MM.1S (cell line): ENCODE measurements around the gene KCNG2.

Experiments
- DNase-seq: peaks from one replicate; pipeline ENCODE4 v3.0.0-alpha.2; 2015
- H2AFZ ChIP-seq: fragments of 300-600 bp; sonication (generic); 2 replicates; pipeline ENCODE4 v1.6.0; 2016; ENCODE audit warnings: antibody characterized with exemption, low read length
- H3F3A ChIP-seq: fragments of 300-600 bp; sonication (generic); 2 replicates; pipeline ENCODE4 v1.6.1; 2016; ENCODE audit warnings: mild to moderate bottlenecking, antibody characterized with exemption, low read length, moderate library complexity, mixed read lengths; ENCODE audit not compliant: insufficient read depth
- H3K27ac ChIP-seq: fragments of 300-600 bp; sonication (generic); 2 replicates; pipeline ENCODE4 v1.5.1; 2016; ENCODE audit warnings: mild to moderate bottlenecking, low read length
- H3K27me3 ChIP-seq: fragments of 300-600 bp; sonication (generic); replicated peaks from 2 replicates; pipeline ENCODE4 v1.6.0; 2016; ENCODE audit warnings: low read length; ENCODE audit not compliant: insufficient read depth
- H3K36me3 ChIP-seq: fragments of 300-600 bp; sonication (generic); replicated peaks from 2 replicates; pipeline ENCODE4 v1.6.1; 2016; ENCODE audit warnings: mild to moderate bottlenecking, low read length, mixed read lengths; ENCODE audit not compliant: insufficient read depth
- H3K4me1 ChIP-seq: fragments of 300-600 bp; sonication (generic); 2 replicates; pipeline ENCODE4 v1.6.1; 2016; ENCODE audit warnings: low read length, mixed read lengths
- H3K4me2 ChIP-seq: fragments of 300-600 bp; sonication (generic); 2 replicates; pipeline ENCODE4 v1.6.0; 2016; ENCODE audit warnings: low read depth, low read length
- H3K4me3 ChIP-seq: fragments of 300-600 bp; sonication (generic); 2 replicates; pipeline ENCODE4 v1.5.1; 2016; ENCODE audit warnings: low read length, mixed read lengths
- H3K79me2 ChIP-seq: fragments of 300-600 bp; sonication (generic); 2 replicates; pipeline ENCODE4 v1.6.1; 2016; ENCODE audit warnings: mixed run types, low read length, mixed read lengths
- H3K9ac ChIP-seq: fragments of 300-600 bp; sonication (generic); 2 replicates; pipeline ENCODE4 v1.6.1; 2016; ENCODE audit warnings: low read length, mixed read lengths
- H3K9me2 ChIP-seq: fragments of 300-600 bp; sonication (generic); replicated peaks from 2 replicates; pipeline ENCODE4 v1.6.1; 2016; ENCODE audit warnings: mild to moderate bottlenecking, low read length, mixed read lengths; ENCODE audit not compliant: insufficient read depth
- H3K9me3 ChIP-seq: fragments of 300-600 bp; sonication (generic); replicated peaks from 2 replicates; pipeline ENCODE4 v1.6.1; 2016; ENCODE audit warnings: mild to moderate bottlenecking, low read length, mixed read lengths; ENCODE audit not compliant: insufficient read depth
- H4K20me1 ChIP-seq: fragments of 300-600 bp; sonication (generic); 2 replicates; pipeline ENCODE4 v1.6.1; 2016; ENCODE audit warnings: mild to moderate bottlenecking, low read length, moderate library complexity, mixed read lengths; ENCODE audit not compliant: insufficient read depth
- EZH2 ChIP-seq: fragments of 300-600 bp; sonication (generic); optimal IDR thresholded peaks from 2 replicates; pipeline ENCODE3; 2017; ENCODE audit warnings: low read depth, mild to moderate bottlenecking, antibody characterized with exemption, low read length, mixed read lengths
- EZH2phosphoT487 ChIP-seq: fragments of 300-600 bp; sonication (generic); IDR thresholded peaks from 2 replicates; pipeline ENCODE4 v1.6.1; 2018; ENCODE audit warnings: antibody characterized with exemption, low read length
- TF ChIP-seq, protein P1 (sequence below): fragments of 300-600 bp; sonication (generic); IDR thresholded peaks from 2 replicates; pipeline ENCODE4 v1.5.1; 2016; ENCODE audit warnings: antibody characterized with exemption, low read length, mixed read lengths

KCNG2 gene

DNA sequence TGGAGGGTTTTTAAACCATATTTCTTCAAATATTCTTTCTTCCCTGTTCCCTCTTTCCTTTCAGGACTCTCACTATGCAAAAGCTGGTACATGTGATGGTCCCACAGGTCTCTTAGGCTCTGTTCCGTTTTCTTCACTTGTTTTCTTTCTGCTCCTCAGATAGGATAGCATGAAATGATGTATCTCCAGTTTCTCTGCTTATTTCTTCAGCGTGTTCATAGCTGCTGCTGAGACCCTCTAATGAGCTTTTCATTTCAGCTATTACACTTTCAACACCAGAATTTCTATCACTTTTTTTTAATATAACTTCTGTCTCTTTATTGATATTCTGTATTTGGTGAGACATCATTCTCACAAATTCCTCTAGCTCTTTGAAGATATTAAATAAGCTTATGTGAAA lies 63.9 kb downstream of the KCNG2 start:
- Histone ChIP-seq H3K4me2 (no peak overlapping the region), H3K79me2 (no peaks in the 10 kb centered on the region), H3K36me3 (no peaks in the 10 kb centered on the region), H3K27ac (no peak overlapping the region), H3K9ac (no peak overlapping the region), H3K9me2 (no peaks in the 10 kb centered on the region), H2AFZ (no peak overlapping the region), H3F3A (no peaks in the 10 kb centered on the region), H3K27me3 (no peaks in the 10 kb centered on the region; the same call in 1 of the 2 replicates), H4K20me1 (no peaks in the 10 kb centered on the region), H3K4me1 (no peaks in the 10 kb centered on the region), H3K4me3 (no peak overlapping the region), H3K9me3 (no peaks in the 10 kb centered on the region)
- TF ChIP-seq EZH2phosphoT487 (no peak), EZH2 (no peak)
- TF ChIP-seq, protein P1, sequence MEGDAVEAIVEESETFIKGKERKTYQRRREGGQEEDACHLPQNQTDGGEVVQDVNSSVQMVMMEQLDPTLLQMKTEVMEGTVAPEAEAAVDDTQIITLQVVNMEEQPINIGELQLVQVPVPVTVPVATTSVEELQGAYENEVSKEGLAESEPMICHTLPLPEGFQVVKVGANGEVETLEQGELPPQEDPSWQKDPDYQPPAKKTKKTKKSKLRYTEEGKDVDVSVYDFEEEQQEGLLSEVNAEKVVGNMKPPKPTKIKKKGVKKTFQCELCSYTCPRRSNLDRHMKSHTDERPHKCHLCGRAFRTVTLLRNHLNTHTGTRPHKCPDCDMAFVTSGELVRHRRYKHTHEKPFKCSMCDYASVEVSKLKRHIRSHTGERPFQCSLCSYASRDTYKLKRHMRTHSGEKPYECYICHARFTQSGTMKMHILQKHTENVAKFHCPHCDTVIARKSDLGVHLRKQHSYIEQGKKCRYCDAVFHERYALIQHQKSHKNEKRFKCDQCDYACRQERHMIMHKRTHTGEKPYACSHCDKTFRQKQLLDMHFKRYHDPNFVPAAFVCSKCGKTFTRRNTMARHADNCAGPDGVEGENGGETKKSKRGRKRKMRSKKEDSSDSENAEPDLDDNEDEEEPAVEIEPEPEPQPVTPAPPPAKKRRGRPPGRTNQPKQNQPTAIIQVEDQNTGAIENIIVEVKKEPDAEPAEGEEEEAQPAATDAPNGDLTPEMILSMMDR: no peak
- DNase-seq: no peak

DNA sequence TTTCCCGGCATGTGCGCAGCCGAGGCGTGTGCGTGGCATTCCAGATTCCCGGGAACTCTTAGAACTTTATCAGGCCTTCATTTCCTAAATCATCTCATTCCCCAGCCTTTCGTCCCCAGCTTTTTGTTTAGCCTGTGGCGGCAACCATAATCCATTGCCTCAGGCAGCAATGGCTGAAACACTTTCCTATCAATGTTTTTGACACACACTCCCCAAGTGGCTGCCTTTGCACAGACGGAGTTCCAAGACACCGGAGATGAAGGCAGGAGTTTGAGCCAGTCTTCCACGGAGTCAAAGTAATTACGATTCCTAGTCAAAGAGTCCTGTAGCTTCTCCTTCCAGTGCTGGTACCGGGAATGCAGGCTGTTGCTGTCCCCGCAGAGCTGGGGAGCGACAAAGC lies 64.8 kb downstream of the KCNG2 start:
- Histone ChIP-seq H3K9me3 (no peaks in the 10 kb centered on the region), H3K4me1 (no peaks in the 10 kb centered on the region), H3K4me2 (no peak overlapping the region), H3K27ac (no peak overlapping the region), H2AFZ (no peak overlapping the region), H4K20me1 (no peaks in the 10 kb centered on the region), H3F3A (no peaks in the 10 kb centered on the region), H3K9ac (no peak overlapping the region), H3K9me2 (no peaks in the 10 kb centered on the region), H3K4me3 (no peak overlapping the region), H3K79me2 (no peaks in the 10 kb centered on the region), H3K36me3 (no peaks in the 10 kb centered on the region), H3K27me3 (no peaks in the 10 kb centered on the region; the same call in 1 of the 2 replicates)
- no peak for DNase-seq
- TF ChIP-seq EZH2 (no peak), EZH2phosphoT487 (no peak)
- TF ChIP-seq, protein P1: no peak

DNA sequence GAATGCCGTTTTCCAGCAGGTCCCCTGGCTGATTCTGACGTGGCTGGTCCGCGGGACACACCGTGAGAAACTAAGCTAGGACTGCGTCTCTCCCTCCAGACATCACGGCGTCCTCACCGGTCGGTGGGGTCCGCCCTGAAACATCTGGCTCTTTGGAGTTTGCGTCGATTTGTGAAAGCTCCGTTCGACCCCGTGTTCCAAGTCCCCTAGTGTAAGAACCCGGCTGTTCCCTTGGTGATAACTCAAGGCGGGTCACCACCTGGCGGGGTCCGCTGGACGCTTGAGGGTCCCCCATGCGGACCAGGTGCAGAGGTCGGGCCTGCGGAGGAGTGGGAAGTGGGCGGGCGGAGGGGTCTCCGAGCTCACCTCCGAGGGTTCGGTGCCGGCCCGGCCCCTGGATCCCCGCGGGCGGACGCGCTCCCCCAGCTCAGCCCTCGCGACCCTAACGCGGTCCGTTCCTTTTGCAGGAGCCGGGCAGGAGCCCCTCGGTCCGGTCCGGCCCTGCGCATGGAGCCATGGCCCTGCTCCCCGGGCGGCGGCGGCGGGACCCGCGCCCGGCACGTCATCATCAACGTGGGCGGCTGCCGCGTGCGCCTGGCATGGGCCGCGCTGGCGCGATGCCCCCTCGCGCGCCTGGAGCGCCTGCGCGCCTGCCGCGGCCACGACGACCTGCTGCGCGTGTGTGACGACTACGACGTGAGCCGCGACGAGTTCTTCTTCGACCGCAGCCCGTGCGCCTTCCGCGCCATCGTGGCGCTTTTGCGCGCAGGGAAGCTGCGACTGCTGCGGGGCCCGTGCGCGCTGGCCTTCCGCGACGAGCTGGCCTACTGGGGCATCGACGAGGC lies 65.6 kb downstream of the KCNG2 start:
- no peak overlapping the region for H3K4me2 ChIP-seq
- H3K27ac ChIP-seq: no peak overlapping the region
- DNase-seq: no peak
- H3F3A ChIP-seq: no peaks in the 10 kb centered on the region
- no peaks in the 10 kb centered on the region for H3K36me3 ChIP-seq
- no peaks in the 10 kb centered on the region for H3K4me1 ChIP-seq
- H2AFZ ChIP-seq: no peak overlapping the region
- no peak overlapping the region for H3K4me3 ChIP-seq
- no peaks in the 10 kb centered on the region for H3K9me2 ChIP-seq
- H4K20me1 ChIP-seq: no peaks in the 10 kb centered on the region
- no peaks in the 10 kb centered on the region; the same call in 1 of the 2 replicates for H3K27me3 ChIP-seq
- H3K9me3 ChIP-seq: no peaks in the 10 kb centered on the region
- no peak for TF ChIP-seq EZH2phosphoT487
- TF ChIP-seq, protein P1: no peak
- no peak for TF ChIP-seq EZH2
- no peak overlapping the region for H3K9ac ChIP-seq
- no peaks in the 10 kb centered on the region for H3K79me2 ChIP-seq
